Stomach (tissue), 9 donors: ENCODE results near the gene TRAK1. TPM values are rescaled to one million over a fixed set of nuclear protein-coding genes. Genes with fewer than 3 reads are reported as not detected.
A peak's percentile ranks its signal among the peaks of the same experiment; 100 is the strongest.

Experiments used
- DNase-seq, 2 donors: peaks; one replicate each; pipeline versions ENCODE4 v3.0.0 to v3.0.0-alpha.2; 2013 to 2019
- H3K27ac ChIP-seq, 5 donors: fragments of 200-600 bp in 4 of 5; sonication (generic) in 4 of 5; one replicate each; pipeline ENCODE4 v1.5.1; 2013 to 2019; ENCODE audit warnings: mild to moderate bottlenecking in 1 of 5, moderate library complexity in 1 of 5
- H3K27me3 ChIP-seq, 3 donors: fragments of 200-600 bp; sonication (generic); one replicate each; pipeline ENCODE4 v1.5.1; 2017 to 2019; ENCODE audit warnings: mixed run types in 1 of 3
- H3K36me3 ChIP-seq, 4 donors: fragments of 200-600 bp; sonication (generic); 1 replicate in 3 of 4; 2 replicates in 1 of 4; pipeline ENCODE4 v1.5.1; 2016 to 2019
- H3K4me1 ChIP-seq, 4 donors: fragments of 200-600 bp; sonication (generic); one replicate each; pipeline ENCODE4 v1.5.1; 2016 to 2019
- H3K4me3 ChIP-seq, 4 donors: fragments of 200-600 bp; sonication (generic) in 3 of 4; one replicate each; pipeline ENCODE4 v1.5.1; 2016 to 2019; ENCODE audit warnings: mild to moderate bottlenecking in 1 of 4
- H3K9me3 ChIP-seq, 4 donors: fragments of 200-600 bp; sonication (generic); one replicate each; pipeline ENCODE4 v1.5.1; 2016 to 2019
- EP300 ChIP-seq: sonication (generic); formaldehyde crosslinking; IDR thresholded peaks from one replicate; pipeline ENCODE4 v1.6.1; 2017; ENCODE audit warnings: antibody characterized with exemption
- POLR2A ChIP-seq, 4 donors: fragments of 450-650 bp; IDR thresholded peaks; one replicate each; pipeline ENCODE4 v1.6.1; 2016; ENCODE audit warnings: antibody characterized with exemption in 4 of 4, control low read depth in 2 of 4, mild to moderate bottlenecking in 1 of 4, moderate library complexity in 1 of 4
- POLR2AphosphoS5 ChIP-seq, 3 donors: sonication (generic); formaldehyde crosslinking; IDR thresholded peaks; one replicate each; pipeline ENCODE4 v1.6.1; 2016; ENCODE audit warnings: antibody characterized with exemption in 3 of 3
- WGBS, 5 donors: extraction: QIAGEN DNeasy Blood & Tissue Kit in 3 of 5; methylation state at CpG; one replicate each; pipeline versions ENCODE4 v1.1.5 to v1.1.7; 2013 to 2018; 5-methylcytosine and 5-hydroxymethylcytosine counted together
- intact Hi-C: fragments of 100-400 bp; cut with DNase I; formaldehyde crosslinking; loops from one replicate; pipeline ENCODE4 v1.15.1; 2023; ENCODE audit warnings: low total_unique reads
- polyA plus RNA-seq, 3 donors: library from polyadenylated mRNA; stranded (reverse); fragments of 200-250 nt; gene quantifications; one replicate each; pipeline ENCODE4 v1.2.3, GENCODE V29; 2013
- total RNA-seq, 5 donors: library from RNA; depleted of rRNA; stranded (reverse); fragments of >200 nt; gene quantifications; one replicate each; pipeline versions ENCODE4 v1.1.0 to v1.2.3, GENCODE V29; 2014 to 2016
- TF ChIP-seq, protein P1 (sequence below), 7 experiments: fragments of 450-650 bp in 4 of 7; fragments of 200-600 bp in 3 of 7; sonication (generic) in 3 of 7; IDR thresholded peaks; one replicate each; pipeline ENCODE4 v1.5.1; 2016 to 2019; ENCODE audit warnings: antibody characterized with exemption in 7 of 7, control low read depth in 2 of 7, mild to moderate bottlenecking in 1 of 7
- donor health status: healthy with polysubstance abuse.
- donor health status: Bipolar disorder and iron deficiency.
- donor health status: healthy.

Gene TRAK1
- total and polyA plus RNA-seq, 8 donors = 17.2 to 328 (median 86.0) TPM

DNA sequence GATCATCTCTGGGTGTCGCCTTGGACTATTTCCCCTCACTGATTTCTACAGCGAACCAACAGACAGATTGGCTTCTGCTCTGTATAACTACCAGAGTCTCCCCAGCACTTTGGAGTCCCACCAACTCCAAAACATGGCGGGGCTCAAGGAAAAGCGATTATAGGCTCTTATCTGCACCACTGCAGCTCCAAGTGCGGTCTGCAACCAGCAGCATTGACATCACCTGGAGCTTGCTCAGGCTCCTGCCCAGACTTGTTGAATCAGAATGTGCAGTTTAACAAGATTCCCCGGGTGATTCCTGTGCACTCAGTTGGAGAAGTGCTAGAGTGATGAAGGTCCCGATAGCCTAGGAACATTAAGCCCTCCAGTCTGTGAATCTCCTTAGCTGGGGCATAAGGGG is 165.8 kb downstream of the TRAK1 start:
- intact Hi-C loops = loop anchor here (10.0 kb wide), 1 partner anchor 178 kb away; no protein-coding TSS in a partner anchor
- Histone ChIP-seq H3K9me3 (peaks cover 0 to 4% (median 0%) of the 10 kb centered on the region in 4 donors), H3K4me1 (peaks cover 0 to 5% (median 0%) of the 10 kb centered on the region in 4 donors), H3K27me3 (peaks cover 0 to 60% (median 5%) of the 10 kb centered on the region in 3 donors), H3K4me3 (no peak overlapping the region), H3K27ac (no peak overlapping the region), H3K36me3 (no peaks in the 10 kb centered on the region)
- 55 to 78% (median 64%) methylated on average over 6 to 7 of the region's 7 CpGs for WGBS, 5 donors
- no peak for DNase-seq
- TF ChIP-seq EP300 (no peak), POLR2A (IDR thresholded peaks at IDR 0.05) (no peak), POLR2AphosphoS5 (IDR thresholded peaks at IDR 0.05) (no peak)
- TF ChIP-seq, protein P1, sequence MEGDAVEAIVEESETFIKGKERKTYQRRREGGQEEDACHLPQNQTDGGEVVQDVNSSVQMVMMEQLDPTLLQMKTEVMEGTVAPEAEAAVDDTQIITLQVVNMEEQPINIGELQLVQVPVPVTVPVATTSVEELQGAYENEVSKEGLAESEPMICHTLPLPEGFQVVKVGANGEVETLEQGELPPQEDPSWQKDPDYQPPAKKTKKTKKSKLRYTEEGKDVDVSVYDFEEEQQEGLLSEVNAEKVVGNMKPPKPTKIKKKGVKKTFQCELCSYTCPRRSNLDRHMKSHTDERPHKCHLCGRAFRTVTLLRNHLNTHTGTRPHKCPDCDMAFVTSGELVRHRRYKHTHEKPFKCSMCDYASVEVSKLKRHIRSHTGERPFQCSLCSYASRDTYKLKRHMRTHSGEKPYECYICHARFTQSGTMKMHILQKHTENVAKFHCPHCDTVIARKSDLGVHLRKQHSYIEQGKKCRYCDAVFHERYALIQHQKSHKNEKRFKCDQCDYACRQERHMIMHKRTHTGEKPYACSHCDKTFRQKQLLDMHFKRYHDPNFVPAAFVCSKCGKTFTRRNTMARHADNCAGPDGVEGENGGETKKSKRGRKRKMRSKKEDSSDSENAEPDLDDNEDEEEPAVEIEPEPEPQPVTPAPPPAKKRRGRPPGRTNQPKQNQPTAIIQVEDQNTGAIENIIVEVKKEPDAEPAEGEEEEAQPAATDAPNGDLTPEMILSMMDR (IDR thresholded peaks at IDR 0.05) = no peak

DNA sequence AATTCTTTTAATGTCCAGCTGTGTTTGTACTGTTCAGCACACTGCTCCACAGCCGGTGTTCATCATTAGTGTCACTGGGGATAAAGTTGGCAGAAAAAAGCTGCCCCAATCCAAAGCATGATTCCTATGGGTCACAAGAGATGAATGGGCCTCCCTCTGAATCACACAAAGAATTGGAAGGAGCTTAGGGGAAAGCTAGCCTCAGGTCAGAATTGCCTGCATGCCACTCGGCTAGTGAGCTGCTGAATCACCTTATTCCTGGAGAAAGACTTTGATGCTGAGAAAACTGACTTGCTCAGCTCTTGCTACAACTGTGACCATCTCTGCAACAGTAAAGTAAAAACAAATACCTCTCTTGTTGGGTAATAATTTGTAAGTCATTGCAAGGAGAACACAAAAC is 171.4 kb downstream of the TRAK1 start:
- Histone ChIP-seq H3K4me1 (peaks cover 5 to 30% (median 21%) of the 10 kb centered on the region in 4 donors), H3K36me3 (no peaks in the 10 kb centered on the region), H3K4me3 (no peak overlapping the region), H3K27ac (no peak overlapping the region), H3K9me3 (peaks cover 0 to 14% (median 0%) of the 10 kb centered on the region in 4 donors), H3K27me3 (peaks cover 25 to 96% (median 41%) of the 10 kb centered on the region in 3 donors)
- TF ChIP-seq EP300 = no peak
- TF ChIP-seq POLR2AphosphoS5 (IDR thresholded peaks at IDR 0.05) = peak in 1 of 3 donors; percentile 8
- WGBS, 5 donors = 22 to 33% (median 24%) methylated on average over 2 of the region's 2 CpGs
- DNase-seq = no peak
- intact Hi-C loops = no loop called here

DNA sequence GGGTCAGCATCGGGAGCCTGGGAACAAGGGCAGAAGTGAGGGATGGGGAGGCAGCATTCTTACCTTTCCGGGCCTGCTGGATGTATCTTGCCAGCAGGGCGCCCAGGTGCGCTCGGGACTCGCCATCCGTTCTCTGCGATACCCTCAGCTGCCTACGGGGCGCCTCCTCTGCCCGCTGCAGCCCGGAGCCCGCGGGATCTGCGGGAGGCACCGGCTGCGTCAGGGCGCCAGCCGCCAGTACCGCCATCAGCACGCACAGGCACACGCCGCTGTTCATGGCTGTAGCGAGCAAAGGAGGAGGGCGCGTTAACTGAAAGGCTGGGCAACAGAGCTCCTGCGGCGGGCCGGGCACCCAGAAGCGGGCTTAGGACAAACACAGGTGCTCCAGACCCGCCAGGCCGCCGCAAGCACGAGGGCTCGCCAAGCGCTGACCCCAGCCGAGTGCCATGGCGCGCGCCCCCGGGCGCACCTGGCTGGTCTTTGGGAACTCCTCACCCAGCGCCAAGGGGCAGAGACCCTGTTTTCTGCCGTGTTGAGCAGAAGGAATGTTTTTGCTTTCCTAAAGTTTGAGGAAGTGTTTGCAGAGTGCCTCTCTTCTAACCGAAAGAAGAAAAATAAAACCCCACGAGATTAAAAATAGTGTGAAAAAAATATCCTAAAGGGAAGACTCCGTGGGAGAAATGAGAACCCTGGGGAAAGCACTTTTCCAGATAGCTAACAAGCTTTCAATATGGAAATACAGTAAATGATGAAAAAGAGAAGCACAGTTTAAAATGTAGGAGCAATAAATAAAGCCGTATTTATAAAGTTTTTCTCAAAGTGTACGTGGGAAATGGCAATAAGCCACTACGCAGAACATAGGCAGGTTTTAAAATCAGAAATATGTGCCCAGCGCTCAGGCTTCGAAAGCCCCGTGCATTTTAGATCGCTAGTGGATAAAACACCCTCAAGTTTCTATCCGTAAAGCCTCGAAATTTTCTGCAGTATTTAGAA is 172.5 kb downstream of the TRAK1 start:
- H3K27me3 ChIP-seq = peaks cover 25 to 96% (median 41%) of the 10 kb centered on the region in 3 donors
- WGBS, 5 donors = 10 to 20% (median 12%) methylated on average over 35 to 56 of the region's 56 CpGs

GRCh38 chr3:42264399-42265058 is 173.4 kb downstream of the TRAK1 start:
- Histone ChIP-seq H3K27ac (no peak overlapping the region), H3K27me3 (peaks cover 25 to 99% (median 41%) of the 10 kb centered on the region in 3 donors), H3K4me1 (peaks cover 5 to 30% (median 21%) of the 10 kb centered on the region in 4 donors), H3K36me3 (no peaks in the 10 kb centered on the region), H3K9me3 (peaks cover 0 to 10% (median 0%) of the 10 kb centered on the region in 4 donors), H3K4me3 (peak overlapping the region in 3 of 4 donors; percentile 3 to 19 (median 12))
- WGBS, 5 donors = 11 to 19% (median 15%) methylated on average over 24 to 37 of the region's 37 CpGs
- peak; percentile 65 to 76 for DNase-seq
- TF ChIP-seq EP300 = no peak
- no peak for TF ChIP-seq POLR2A (IDR thresholded peaks at IDR 0.05)
- TF ChIP-seq POLR2AphosphoS5 (IDR thresholded peaks at IDR 0.05) = no peak
- TF ChIP-seq, protein P1 (IDR thresholded peaks at IDR 0.05) = no peak
- intact Hi-C loops = no loop called here

More for the DNA sequence above, 172.5 kb downstream of the TRAK1 start:
- TF ChIP-seq POLR2AphosphoS5 (IDR thresholded peaks at IDR 0.05) (no peak), EP300 (no peak), POLR2A (IDR thresholded peaks at IDR 0.05) (no peak)
- TF ChIP-seq, protein P1 (IDR thresholded peaks at IDR 0.05) = no peak
- H3K9me3 ChIP-seq = peaks cover 0 to 13% (median 0%) of the 10 kb centered on the region in 4 donors
- H3K4me1 ChIP-seq = peaks cover 5 to 30% (median 21%) of the 10 kb centered on the region in 4 donors
- H3K36me3 ChIP-seq = no peaks in the 10 kb centered on the region
- H3K4me3 ChIP-seq = peak overlapping the region; percentile 14 to 38 (median 30)
- H3K27ac ChIP-seq = no peak overlapping the region
- DNase-seq = peak in 1 of 2 donors; percentile 44
- intact Hi-C loops = no loop called here
